ENCODE results near the gene FKBP14. TPM values are rescaled to one million over a fixed set of nuclear protein-coding genes. Genes with fewer than 3 reads are reported as not detected.

The FKBP14 gene
- total and polyA plus RNA-seq, 12 donors, result 2.0 to 35.0 (median 12.7) TPM

GRCh38 chr7:29970158-29970557, 56.3 kb downstream of the FKBP14 start:
- Histone ChIP-seq H3K27me3 (no peaks in the 10 kb centered on the region), H3K4me1 (replicated peaks in 1 of 2) (peaks cover 0 to 32% of the 10 kb centered on the region in 2 donors), H3K4me3 (no peak overlapping the region), H3K9me3 (replicated peaks in 1 of 3) (no peaks in the 10 kb centered on the region), H3K27ac (no peak overlapping the region), H3K36me3 (replicated peaks in 1 of 2) (no peaks in the 10 kb centered on the region)
- intact Hi-C loops (cut with DNase I), result no loop called here
- TF ChIP-seq, protein P1, sequence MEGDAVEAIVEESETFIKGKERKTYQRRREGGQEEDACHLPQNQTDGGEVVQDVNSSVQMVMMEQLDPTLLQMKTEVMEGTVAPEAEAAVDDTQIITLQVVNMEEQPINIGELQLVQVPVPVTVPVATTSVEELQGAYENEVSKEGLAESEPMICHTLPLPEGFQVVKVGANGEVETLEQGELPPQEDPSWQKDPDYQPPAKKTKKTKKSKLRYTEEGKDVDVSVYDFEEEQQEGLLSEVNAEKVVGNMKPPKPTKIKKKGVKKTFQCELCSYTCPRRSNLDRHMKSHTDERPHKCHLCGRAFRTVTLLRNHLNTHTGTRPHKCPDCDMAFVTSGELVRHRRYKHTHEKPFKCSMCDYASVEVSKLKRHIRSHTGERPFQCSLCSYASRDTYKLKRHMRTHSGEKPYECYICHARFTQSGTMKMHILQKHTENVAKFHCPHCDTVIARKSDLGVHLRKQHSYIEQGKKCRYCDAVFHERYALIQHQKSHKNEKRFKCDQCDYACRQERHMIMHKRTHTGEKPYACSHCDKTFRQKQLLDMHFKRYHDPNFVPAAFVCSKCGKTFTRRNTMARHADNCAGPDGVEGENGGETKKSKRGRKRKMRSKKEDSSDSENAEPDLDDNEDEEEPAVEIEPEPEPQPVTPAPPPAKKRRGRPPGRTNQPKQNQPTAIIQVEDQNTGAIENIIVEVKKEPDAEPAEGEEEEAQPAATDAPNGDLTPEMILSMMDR (IDR thresholded peaks at IDR 0.05), result no peak
- TF ChIP-seq POLR2A (IDR thresholded peaks at IDR 0.05), result no peak
- DNase-seq, result no peak
- WGBS, 4 donors, result 67 to 79% (median 77%) methylated on average over 1 of the region's 1 CpG

- intact Hi-C loops (cut with DNase I), result no loop called here
- H3K4me3 ChIP-seq, result no peak overlapping the region
- 61 to 69% (median 66%) methylated on average over 2 of the region's 2 CpGs for WGBS, 4 donors
- DNase-seq, result no peak
- H3K27ac ChIP-seq, result no peak overlapping the region
- no peak for TF ChIP-seq POLR2A (IDR thresholded peaks at IDR 0.05)
- TF ChIP-seq, protein P1 (IDR thresholded peaks at IDR 0.05), result no peak
- peaks cover 0 to 32% of the 10 kb centered on the region in 2 donors for H3K4me1 ChIP-seq (replicated peaks in 1 of 2)
- H3K27me3 ChIP-seq, result no peaks in the 10 kb centered on the region
- no peaks in the 10 kb centered on the region for H3K36me3 ChIP-seq (replicated peaks in 1 of 2)
- H3K9me3 ChIP-seq (replicated peaks in 1 of 3), result no peaks in the 10 kb centered on the region
Measured at GRCh38 chr7:29969738-29970137, 56.8 kb downstream of the FKBP14 start.

DNA sequence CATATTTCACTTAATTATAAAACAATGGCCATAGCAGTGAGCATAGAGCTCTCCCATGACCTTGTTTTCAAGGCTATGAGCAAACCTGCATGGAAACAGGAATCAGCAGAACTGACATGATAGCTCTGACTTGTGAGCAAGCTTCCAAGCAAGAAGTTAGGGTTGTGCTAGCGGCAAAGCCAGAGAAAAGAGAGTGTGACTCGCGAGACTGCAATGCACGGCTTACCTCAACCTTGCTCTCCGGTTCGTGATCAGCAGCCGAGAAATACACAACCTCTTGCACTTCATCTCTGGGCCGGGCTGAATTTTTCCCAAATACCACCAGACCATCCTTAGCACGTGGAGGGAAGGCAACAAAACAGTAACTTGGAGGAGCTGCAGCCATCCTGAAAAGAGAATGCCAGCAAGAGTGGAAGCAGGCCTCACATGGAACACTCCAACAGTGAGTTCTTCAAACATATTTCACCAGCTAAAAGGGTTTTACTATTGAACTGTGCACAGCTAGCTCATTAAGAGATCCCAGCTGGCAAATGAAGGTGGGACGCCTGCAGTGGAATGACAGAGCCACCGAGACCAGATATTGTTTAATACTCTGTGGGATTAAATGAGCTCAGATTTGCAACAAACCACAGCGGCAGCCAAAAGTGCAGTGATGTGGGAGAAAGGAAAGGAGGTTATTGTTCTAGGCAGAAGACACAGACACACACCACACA, 57.7 kb downstream of the FKBP14 start:
- Histone ChIP-seq H3K36me3 (replicated peaks in 1 of 2) (no peaks in the 10 kb centered on the region), H3K27ac (no peak overlapping the region), H3K27me3 (no peaks in the 10 kb centered on the region), H3K4me1 (replicated peaks in 1 of 2) (peaks cover 0 to 32% of the 10 kb centered on the region in 2 donors), H3K9me3 (replicated peaks in 1 of 3) (no peaks in the 10 kb centered on the region), H3K4me3 (no peak overlapping the region)
- 63 to 73% (median 66%) methylated on average over 12 of the region's 12 CpGs for WGBS, 4 donors
- intact Hi-C loops (cut with DNase I), result no loop called here
- peak in 1 of 7 donors; percentile 21 for DNase-seq
- TF ChIP-seq POLR2A (IDR thresholded peaks at IDR 0.05), result no peak
- TF ChIP-seq, protein P1 (IDR thresholded peaks at IDR 0.05), result no peak

GRCh38 chr7:29965030-29965429, 61.5 kb downstream of the FKBP14 start:
- no peak for TF ChIP-seq POLR2A (IDR thresholded peaks at IDR 0.05)
- TF ChIP-seq, protein P1 (IDR thresholded peaks at IDR 0.05), result no peak
- H3K27me3 ChIP-seq, result no peaks in the 10 kb centered on the region
- 78 to 88% (median 83%) methylated on average over 3 of the region's 3 CpGs for WGBS, 4 donors
- H3K36me3 ChIP-seq (replicated peaks in 1 of 2), result no peaks in the 10 kb centered on the region
- intact Hi-C loops (cut with DNase I), result no loop called here
- peaks cover 0 to 18% of the 10 kb centered on the region in 2 donors for H3K4me1 ChIP-seq (replicated peaks in 1 of 2)
- no peaks in the 10 kb centered on the region for H3K9me3 ChIP-seq (replicated peaks in 1 of 3)
- no peak overlapping the region for H3K27ac ChIP-seq
- no peak overlapping the region for H3K4me3 ChIP-seq
- no peak for DNase-seq

Measured in adrenal gland (tissue), 12 donors.